ENCODE data around the gene BCL11B.
A peak's percentile ranks its signal among the peaks of the same experiment; 100 is the strongest.

BCL11B gene

DNA sequence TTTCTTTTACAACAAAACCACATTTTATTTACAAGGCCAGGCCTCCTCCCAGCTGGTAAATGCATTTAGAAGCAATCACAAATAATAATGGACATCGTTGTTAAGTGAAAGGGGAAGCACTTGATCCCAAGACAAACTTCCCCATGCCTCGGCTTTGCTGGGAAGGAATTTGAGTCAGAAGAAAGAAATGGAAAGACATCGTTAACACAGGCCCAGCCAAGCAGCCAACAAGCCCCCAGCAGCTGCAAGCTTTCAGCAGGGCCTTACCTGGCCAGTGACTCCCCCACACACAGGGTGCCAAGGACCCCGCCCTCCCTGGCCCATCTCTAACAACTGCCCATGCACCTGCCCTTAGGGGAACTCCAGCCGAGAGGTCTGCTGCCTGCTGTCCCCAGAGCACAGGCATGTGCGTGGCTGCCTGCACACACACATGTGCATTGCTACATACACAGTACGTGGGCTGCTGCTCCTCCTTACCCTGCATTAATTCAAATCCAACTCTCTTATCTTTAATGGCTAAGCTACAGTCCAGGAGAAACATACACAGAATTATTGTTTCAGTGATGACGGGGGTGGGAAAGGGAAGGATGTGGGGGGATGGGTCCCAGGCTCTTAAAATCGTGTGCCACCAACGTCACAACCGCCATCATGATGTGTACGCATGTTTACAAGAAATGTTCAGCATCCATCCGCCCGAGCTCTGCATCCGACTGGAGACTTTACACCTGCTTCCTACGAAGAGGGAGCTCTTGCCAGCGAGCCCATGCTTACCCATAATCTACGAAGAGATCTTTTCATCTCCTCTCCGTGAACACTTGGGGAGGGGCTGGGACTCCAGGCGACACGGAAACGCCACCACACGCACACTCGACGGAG is 9.8 kb downstream of the BCL11B start:
- Histone ChIP-seq H3K27me3 (ENCODE audit: control insufficient read depth in 1 of 2, insufficient read depth in 2 of 2, low read length in 2 of 2) (peaks cover 2 to 5% of the 10 kb centered on the region in 2 donors), H3K9ac (ENCODE audit: low read depth in 1 of 2, low read length in 2 of 2) (peak overlapping the region; percentile 41 to 44), H3K4me3 (ENCODE audit: low read depth in 1 of 2, low read length in 2 of 2) (peak overlapping the region in 1 of 2 donors; percentile 36), H3K36me3 (ENCODE audit: control insufficient read depth in 1 of 2, insufficient read depth in 2 of 2, low read length in 2 of 2) (peaks cover 2 to 7% of the 10 kb centered on the region in 2 donors), H3K27ac (ENCODE audit: low read depth, low read length) (peak overlapping the region; percentile 58), H3K4me1 (ENCODE audit: control insufficient read depth in 1 of 2, insufficient read depth in 2 of 2, low read length in 2 of 2) (peaks cover 16 to 27% of the 10 kb centered on the region in 2 donors), H3K9me3 (ENCODE audit: control insufficient read depth in 1 of 2, low read length in 2 of 2) (no peaks in the 10 kb centered on the region)

GRCh38 chr14:99260587-99261551 is 11.1 kb downstream of the BCL11B start:
- Histone ChIP-seq H3K4me3 (ENCODE audit: low read depth in 1 of 2, low read length in 2 of 2) (no peak overlapping the region), H3K27ac (ENCODE audit: low read depth, low read length) (peak overlapping the region; percentile 45), H3K9me3 (ENCODE audit: control insufficient read depth in 1 of 2, low read length in 2 of 2) (no peaks in the 10 kb centered on the region), H3K27me3 (ENCODE audit: control insufficient read depth in 1 of 2, insufficient read depth in 2 of 2, low read length in 2 of 2) (peaks cover 2 to 5% of the 10 kb centered on the region in 2 donors), H3K36me3 (ENCODE audit: control insufficient read depth in 1 of 2, insufficient read depth in 2 of 2, low read length in 2 of 2) (peaks cover 8 to 19% of the 10 kb centered on the region in 2 donors), H3K9ac (ENCODE audit: low read depth in 1 of 2, low read length in 2 of 2) (peak overlapping the region in 1 of 2 donors; percentile 34), H3K4me1 (ENCODE audit: control insufficient read depth in 1 of 2, insufficient read depth in 2 of 2, low read length in 2 of 2) (peaks cover 16 to 23% of the 10 kb centered on the region in 2 donors)

DNA sequence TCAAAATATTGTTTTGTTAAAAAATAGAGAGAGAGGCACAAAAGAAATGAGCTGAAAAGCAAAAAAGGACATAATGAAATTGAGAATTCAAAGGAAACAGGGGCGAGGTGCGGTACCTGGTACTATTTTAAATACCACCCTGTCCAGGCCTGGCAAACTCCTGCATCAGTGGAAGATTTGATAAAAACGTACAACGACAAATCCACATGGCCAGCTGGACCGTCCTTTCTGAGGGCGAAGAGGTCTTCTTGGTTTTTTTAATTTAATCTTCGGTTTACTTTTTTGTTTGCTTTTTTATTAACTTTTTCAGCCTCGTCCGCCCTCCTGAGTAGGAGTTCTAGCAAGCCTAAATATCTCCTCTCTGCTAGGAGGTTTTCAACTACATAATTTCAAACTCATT is 11.9 kb downstream of the BCL11B start:
- H3K27me3 ChIP-seq (ENCODE audit: control insufficient read depth in 1 of 2, insufficient read depth in 2 of 2, low read length in 2 of 2), result peaks cover 2 to 5% of the 10 kb centered on the region in 2 donors
- no peak overlapping the region for H3K9ac ChIP-seq (ENCODE audit: low read depth in 1 of 2, low read length in 2 of 2)
- H3K4me1 ChIP-seq (ENCODE audit: control insufficient read depth in 1 of 2, insufficient read depth in 2 of 2, low read length in 2 of 2), result peaks cover 16 to 19% of the 10 kb centered on the region in 2 donors
- H3K4me3 ChIP-seq (ENCODE audit: low read depth in 1 of 2, low read length in 2 of 2), result no peak overlapping the region
- peaks cover 8 to 23% of the 10 kb centered on the region in 2 donors for H3K36me3 ChIP-seq (ENCODE audit: control insufficient read depth in 1 of 2, insufficient read depth in 2 of 2, low read length in 2 of 2)
- no peaks in the 10 kb centered on the region for H3K9me3 ChIP-seq (ENCODE audit: control insufficient read depth in 1 of 2, low read length in 2 of 2)
- H3K27ac ChIP-seq (ENCODE audit: low read depth, low read length), result no peak overlapping the region

DNA sequence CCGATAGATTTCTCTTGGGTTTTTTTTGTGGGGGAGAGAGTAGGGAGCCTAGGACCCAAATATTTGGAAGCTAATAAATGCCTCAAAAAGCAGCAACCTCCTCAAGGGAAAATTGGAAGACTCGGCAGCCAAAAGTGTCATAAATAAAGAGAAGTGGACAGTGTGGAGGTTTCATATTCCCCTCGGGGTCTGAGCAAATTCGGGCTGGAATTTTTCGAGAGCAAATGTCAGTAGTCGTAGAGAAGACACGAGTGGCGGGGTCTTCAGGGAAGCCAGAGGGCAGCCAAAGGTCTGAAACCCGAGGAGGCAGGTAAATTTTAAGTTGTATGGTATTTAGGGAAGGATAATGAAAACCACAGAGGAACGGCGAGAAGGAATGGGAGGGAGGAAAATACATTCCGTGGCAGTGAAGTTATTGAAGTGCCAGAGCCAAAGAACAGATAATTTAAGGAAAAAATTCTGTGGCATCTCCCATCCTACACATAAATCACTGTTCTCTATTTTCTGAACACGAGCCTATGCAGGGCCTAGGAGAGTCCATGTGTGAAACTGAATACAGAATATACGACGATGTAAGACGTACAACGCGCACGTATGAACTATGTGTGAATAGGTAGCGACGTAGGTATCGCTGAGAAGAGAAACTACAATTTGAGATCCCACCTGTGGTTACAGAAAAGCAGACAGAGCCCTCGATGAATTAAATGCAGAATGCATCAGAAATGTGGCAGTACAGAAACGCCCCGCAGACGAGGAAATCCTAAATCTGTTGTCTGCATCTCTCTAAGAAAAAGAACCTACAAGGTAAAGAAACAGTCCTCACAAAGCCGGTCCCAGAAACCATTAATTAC is 12.9 kb downstream of the BCL11B start:
- H3K4me3 ChIP-seq (ENCODE audit: low read depth in 1 of 2, low read length in 2 of 2), result no peak overlapping the region

DNA sequence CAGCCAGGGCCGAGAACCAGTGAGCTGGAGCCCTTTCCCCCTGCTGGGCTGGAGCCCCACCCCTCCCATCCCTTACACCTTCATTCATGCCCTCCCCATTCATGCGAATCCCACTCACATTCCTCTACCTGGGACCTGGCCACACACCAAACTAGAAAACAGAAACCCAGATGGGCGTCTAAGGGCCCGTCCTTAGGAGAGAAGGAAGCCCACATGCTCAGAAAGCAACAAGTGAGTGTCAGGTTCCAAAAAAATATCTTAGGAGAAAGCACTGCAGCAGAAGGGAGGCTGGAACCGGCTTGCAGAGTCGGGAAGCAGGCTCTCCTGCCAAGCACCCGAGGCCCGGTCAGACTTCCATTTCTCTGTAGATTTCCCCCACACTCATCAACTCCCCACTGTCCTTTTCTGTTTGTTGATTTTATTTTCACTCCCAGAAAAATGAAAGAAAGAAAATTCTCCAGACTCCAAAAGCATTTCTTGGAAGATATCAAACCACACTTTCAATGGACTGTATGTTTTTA is 13.6 kb downstream of the BCL11B start:
- H3K27me3 ChIP-seq (ENCODE audit: control insufficient read depth in 1 of 2, insufficient read depth in 2 of 2, low read length in 2 of 2), result peaks cover 2 to 5% of the 10 kb centered on the region in 2 donors

More for the DNA sequence above, 12.9 kb downstream of the BCL11B start:
- Histone ChIP-seq H3K9me3 (ENCODE audit: control insufficient read depth in 1 of 2, low read length in 2 of 2) (no peaks in the 10 kb centered on the region), H3K27me3 (ENCODE audit: control insufficient read depth in 1 of 2, insufficient read depth in 2 of 2, low read length in 2 of 2) (peaks cover 2 to 5% of the 10 kb centered on the region in 2 donors), H3K27ac (ENCODE audit: low read depth, low read length) (no peak overlapping the region), H3K9ac (ENCODE audit: low read depth in 1 of 2, low read length in 2 of 2) (no peak overlapping the region), H3K4me1 (ENCODE audit: control insufficient read depth in 1 of 2, insufficient read depth in 2 of 2, low read length in 2 of 2) (peaks cover 17 to 23% of the 10 kb centered on the region in 2 donors), H3K36me3 (ENCODE audit: control insufficient read depth in 1 of 2, insufficient read depth in 2 of 2, low read length in 2 of 2) (peaks cover 8 to 23% of the 10 kb centered on the region in 2 donors)

GRCh38 chr14:99257673-99258221 is 14.2 kb downstream of the BCL11B start:
- Histone ChIP-seq H3K4me3 (ENCODE audit: low read depth in 1 of 2, low read length in 2 of 2) (peak overlapping the region in 1 of 2 donors; percentile 40), H3K36me3 (ENCODE audit: control insufficient read depth in 1 of 2, insufficient read depth in 2 of 2, low read length in 2 of 2) (peaks cover 8 to 35% of the 10 kb centered on the region in 2 donors), H3K4me1 (ENCODE audit: control insufficient read depth in 1 of 2, insufficient read depth in 2 of 2, low read length in 2 of 2) (peaks cover 25 to 26% of the 10 kb centered on the region in 2 donors), H3K9ac (ENCODE audit: low read depth in 1 of 2, low read length in 2 of 2) (peak overlapping the region in 1 of 2 donors; percentile 11), H3K27ac (ENCODE audit: low read depth, low read length) (no peak overlapping the region), H3K27me3 (ENCODE audit: control insufficient read depth in 1 of 2, insufficient read depth in 2 of 2, low read length in 2 of 2) (peaks cover 2 to 3% of the 10 kb centered on the region in 2 donors), H3K9me3 (ENCODE audit: control insufficient read depth in 1 of 2, low read length in 2 of 2) (no peaks in the 10 kb centered on the region)

More for the DNA sequence above, 13.6 kb downstream of the BCL11B start:
- H3K27ac ChIP-seq (ENCODE audit: low read depth, low read length), result no peak overlapping the region
- H3K36me3 ChIP-seq (ENCODE audit: control insufficient read depth in 1 of 2, insufficient read depth in 2 of 2, low read length in 2 of 2), result peaks cover 8 to 29% of the 10 kb centered on the region in 2 donors
- peak overlapping the region in 1 of 2 donors; percentile 11 for H3K9ac ChIP-seq (ENCODE audit: low read depth in 1 of 2, low read length in 2 of 2)
- no peaks in the 10 kb centered on the region for H3K9me3 ChIP-seq (ENCODE audit: control insufficient read depth in 1 of 2, low read length in 2 of 2)
- peak overlapping the region in 1 of 2 donors; percentile 40 for H3K4me3 ChIP-seq (ENCODE audit: low read depth in 1 of 2, low read length in 2 of 2)
- peaks cover 24 to 28% of the 10 kb centered on the region in 2 donors for H3K4me1 ChIP-seq (ENCODE audit: control insufficient read depth in 1 of 2, insufficient read depth in 2 of 2, low read length in 2 of 2)

- Histone ChIP-seq H3K27me3 (ENCODE audit: control insufficient read depth in 1 of 2, insufficient read depth in 2 of 2, low read length in 2 of 2) (peaks cover 0 to 2% of the 10 kb centered on the region in 2 donors), H3K4me1 (ENCODE audit: control insufficient read depth in 1 of 2, insufficient read depth in 2 of 2, low read length in 2 of 2) (peaks cover 23 to 24% of the 10 kb centered on the region in 2 donors), H3K27ac (ENCODE audit: low read depth, low read length) (no peak overlapping the region), H3K9ac (ENCODE audit: low read depth in 1 of 2, low read length in 2 of 2) (no peak overlapping the region), H3K36me3 (ENCODE audit: control insufficient read depth in 1 of 2, insufficient read depth in 2 of 2, low read length in 2 of 2) (peaks cover 8 to 39% of the 10 kb centered on the region in 2 donors), H3K4me3 (ENCODE audit: low read depth in 1 of 2, low read length in 2 of 2) (no peak overlapping the region), H3K9me3 (ENCODE audit: control insufficient read depth in 1 of 2, low read length in 2 of 2) (no peaks in the 10 kb centered on the region)
These were observed 14.8 kb downstream of the BCL11B start for GRCh38 chr14:99257122-99257672.

GRCh38 chr14:99256483-99256874 is 15.5 kb downstream of the BCL11B start:
- Histone ChIP-seq H3K4me3 (ENCODE audit: low read depth in 1 of 2, low read length in 2 of 2) (no peak overlapping the region), H3K9me3 (ENCODE audit: control insufficient read depth in 1 of 2, low read length in 2 of 2) (no peaks in the 10 kb centered on the region), H3K36me3 (ENCODE audit: control insufficient read depth in 1 of 2, insufficient read depth in 2 of 2, low read length in 2 of 2) (peaks cover 10 to 39% of the 10 kb centered on the region in 2 donors), H3K4me1 (ENCODE audit: control insufficient read depth in 1 of 2, insufficient read depth in 2 of 2, low read length in 2 of 2) (peaks cover 19 to 21% of the 10 kb centered on the region in 2 donors), H3K27ac (ENCODE audit: low read depth, low read length) (no peak overlapping the region), H3K9ac (ENCODE audit: low read depth in 1 of 2, low read length in 2 of 2) (no peak overlapping the region), H3K27me3 (ENCODE audit: control insufficient read depth in 1 of 2, insufficient read depth in 2 of 2, low read length in 2 of 2) (no peaks in the 10 kb centered on the region)

All from duodenal mucosa (tissue), 2 donors.